Skeletal muscle tissue (tissue), 4 donors: ENCODE measurements around the gene NUDT16L1. TPM values are rescaled to one million over a fixed set of nuclear protein-coding genes. Genes with fewer than 3 reads are reported as not detected.

Experiments
- H3K27ac ChIP-seq: one replicate; pipeline ENCODE4 v1.7.0; 2013; ENCODE audit warnings: mild to moderate bottlenecking, low read depth, low read length, inconsistent platforms
- H3K27me3 ChIP-seq, 3 donors: one replicate each; pipeline ENCODE4 v1.7.0; 2013; ENCODE audit warnings: low read length in 3 of 3; ENCODE audit not compliant: control insufficient read depth in 3 of 3, insufficient read depth in 3 of 3
- H3K36me3 ChIP-seq, 3 donors: one replicate each; pipeline ENCODE4 v1.7.0; 2013; ENCODE audit warnings: low read length in 3 of 3; ENCODE audit not compliant: control insufficient read depth in 3 of 3, insufficient read depth in 3 of 3
- H3K4me1 ChIP-seq, 3 donors: one replicate each; pipeline ENCODE4 v1.7.0; 2013; ENCODE audit warnings: low read length in 3 of 3, mild to moderate bottlenecking in 3 of 3; ENCODE audit not compliant: control insufficient read depth in 3 of 3, insufficient read depth in 3 of 3
- H3K4me3 ChIP-seq, 3 donors: one replicate each; pipeline ENCODE4 v1.7.0; 2013; ENCODE audit warnings: low read length in 3 of 3
- H3K9ac ChIP-seq, 3 donors: one replicate each; pipeline ENCODE4 v1.7.0; 2013; ENCODE audit warnings: low read length in 3 of 3, mild to moderate bottlenecking in 3 of 3, moderate library complexity in 2 of 3, low read depth in 1 of 3
- H3K9me3 ChIP-seq, 3 donors: one replicate each; pipeline ENCODE4 v1.7.0; 2013; ENCODE audit warnings: low read length in 3 of 3; ENCODE audit not compliant: control insufficient read depth in 3 of 3
- total RNA-seq: library from RNA; depleted of rRNA; stranded (reverse); fragments of >200 nt; gene quantifications from one replicate; pipeline ENCODE4 v1.2.3, GENCODE V29; 2014
- donor health status: Osteomylitis.

NUDT16L1 gene
- total RNA-seq, 1 donor from 2014 or later: 28.2 TPM

DNA sequence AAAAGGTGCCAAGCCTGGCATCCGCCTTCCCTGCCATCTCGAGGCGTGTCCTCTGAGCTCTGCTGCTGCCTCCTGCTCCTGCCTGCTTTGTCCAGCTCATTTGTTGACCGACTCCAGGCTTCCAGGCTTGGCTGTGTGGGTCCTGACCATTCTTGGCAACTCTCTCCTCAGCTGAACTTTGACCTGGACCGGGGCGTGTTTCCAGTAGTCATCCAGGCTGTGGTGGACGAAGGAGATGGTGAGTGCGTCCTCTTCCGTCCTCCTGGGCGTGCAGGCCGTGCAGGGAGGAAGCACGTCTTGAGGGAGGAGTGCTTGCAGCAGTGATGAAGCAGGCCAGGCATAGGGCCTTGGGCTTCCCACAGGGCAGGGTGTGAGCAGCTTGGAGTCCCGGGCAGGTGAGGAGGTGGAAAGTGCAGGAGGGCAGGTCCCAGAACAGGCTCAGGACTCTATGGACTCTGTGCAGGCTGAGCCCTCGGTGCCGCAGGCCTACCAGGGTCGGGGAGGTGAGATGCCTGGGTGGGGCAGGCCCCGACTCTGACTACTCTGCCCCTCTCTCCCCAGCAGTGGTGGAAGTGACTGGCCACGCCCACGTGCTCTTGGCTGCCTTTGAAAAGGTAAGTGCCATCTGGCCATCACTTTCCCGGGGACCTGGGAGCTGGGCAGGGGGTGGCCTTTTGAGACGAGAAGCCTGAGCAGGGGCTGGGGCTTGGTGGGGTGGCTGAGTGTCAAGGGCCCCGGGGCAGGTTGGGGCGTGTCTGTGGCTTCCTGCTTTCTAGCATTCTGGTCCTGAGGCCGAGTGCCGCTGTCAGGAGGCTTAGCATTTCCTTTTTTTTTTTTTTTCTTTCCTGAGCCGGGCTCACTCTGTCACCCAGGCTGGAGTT, 28.6 kb upstream of the NUDT16L1 start:
- Histone ChIP-seq H3K4me3 (no peak overlapping the region), H3K36me3 (peaks cover 42 to 45% (median 44%) of the 10 kb centered on the region in 3 donors), H3K27me3 (no peaks in the 10 kb centered on the region), H3K9me3 (no peaks in the 10 kb centered on the region), H3K9ac (no peak overlapping the region), H3K27ac (no peak overlapping the region), H3K4me1 (peaks cover 12 to 19% (median 15%) of the 10 kb centered on the region in 3 donors)

DNA sequence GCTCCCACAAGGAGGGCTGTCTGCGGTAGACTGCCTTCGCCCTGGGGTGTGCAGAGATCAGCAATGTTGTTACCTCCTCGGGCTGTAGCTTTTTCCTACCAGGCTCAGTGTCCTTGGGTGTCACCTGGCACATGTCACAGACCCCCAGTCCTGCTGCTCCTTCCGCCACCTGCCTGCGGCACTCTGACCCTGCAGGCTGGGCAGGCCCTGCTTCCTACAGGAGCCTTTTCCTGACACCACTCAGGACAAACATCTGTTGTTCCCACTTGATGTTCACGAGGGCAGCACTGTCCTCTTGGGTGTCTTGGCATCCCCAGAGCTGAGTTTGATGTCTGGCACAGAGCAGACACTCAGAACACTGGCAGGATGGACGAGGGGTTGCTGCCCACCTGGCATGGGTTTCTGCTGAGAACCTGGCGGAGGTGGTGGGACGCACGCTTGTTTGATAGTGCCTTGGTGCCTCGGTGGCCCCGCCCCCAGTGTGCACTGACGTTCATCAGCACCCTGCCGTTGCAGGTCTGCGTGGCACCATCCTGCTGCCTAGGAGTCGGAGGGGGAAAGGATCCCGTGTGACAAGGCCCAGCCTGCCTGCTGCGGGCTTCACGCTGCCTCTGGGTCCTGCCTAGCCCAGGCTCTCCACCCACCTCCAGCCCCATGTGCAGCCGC, 26.7 kb upstream of the NUDT16L1 start:
- Histone ChIP-seq H3K4me3 (no peak overlapping the region), H3K36me3 (peaks cover 44 to 52% (median 46%) of the 10 kb centered on the region in 3 donors), H3K27ac (no peak overlapping the region), H3K9ac (no peak overlapping the region), H3K4me1 (peaks cover 11 to 14% (median 13%) of the 10 kb centered on the region in 3 donors), H3K27me3 (no peaks in the 10 kb centered on the region), H3K9me3 (no peaks in the 10 kb centered on the region)

- Histone ChIP-seq H3K27ac (no peak overlapping the region), H3K4me3 (no peak overlapping the region), H3K27me3 (no peaks in the 10 kb centered on the region), H3K36me3 (peaks cover 44 to 52% (median 45%) of the 10 kb centered on the region in 3 donors), H3K4me1 (peaks cover 13 to 17% (median 14%) of the 10 kb centered on the region in 3 donors), H3K9me3 (no peaks in the 10 kb centered on the region), H3K9ac (no peak overlapping the region)
Measured at GRCh38 chr16:4667203-4667963, 26.0 kb upstream of the NUDT16L1 start.

DNA sequence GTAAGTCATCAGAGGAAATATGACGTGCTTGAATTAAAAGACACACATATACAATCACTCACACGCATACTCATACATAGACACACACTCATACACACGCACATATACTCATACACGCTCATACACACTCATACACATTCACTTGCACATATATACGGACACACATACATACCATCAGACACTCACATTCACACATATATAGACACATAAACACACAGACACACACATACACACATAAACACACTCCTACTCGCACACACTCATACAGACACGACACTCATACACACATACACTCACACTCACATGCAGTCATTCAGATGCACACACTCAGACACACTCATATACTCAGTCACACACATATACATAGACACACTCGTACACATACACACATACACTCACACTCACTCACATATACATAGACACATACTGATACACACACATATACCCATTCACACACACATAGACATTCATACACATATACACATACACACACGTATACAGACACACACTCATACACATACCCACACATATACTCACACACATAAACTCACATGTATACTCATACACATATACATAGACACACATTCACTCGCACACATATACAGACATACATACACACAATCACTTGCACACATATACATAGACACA, 24.9 kb upstream of the NUDT16L1 start:
- Histone ChIP-seq H3K27ac (no peak overlapping the region), H3K27me3 (no peaks in the 10 kb centered on the region), H3K36me3 (peaks cover 46 to 55% (median 47%) of the 10 kb centered on the region in 3 donors), H3K9me3 (no peaks in the 10 kb centered on the region), H3K4me3 (no peak overlapping the region), H3K9ac (no peak overlapping the region), H3K4me1 (peaks cover 13 to 26% (median 19%) of the 10 kb centered on the region in 3 donors)

DNA sequence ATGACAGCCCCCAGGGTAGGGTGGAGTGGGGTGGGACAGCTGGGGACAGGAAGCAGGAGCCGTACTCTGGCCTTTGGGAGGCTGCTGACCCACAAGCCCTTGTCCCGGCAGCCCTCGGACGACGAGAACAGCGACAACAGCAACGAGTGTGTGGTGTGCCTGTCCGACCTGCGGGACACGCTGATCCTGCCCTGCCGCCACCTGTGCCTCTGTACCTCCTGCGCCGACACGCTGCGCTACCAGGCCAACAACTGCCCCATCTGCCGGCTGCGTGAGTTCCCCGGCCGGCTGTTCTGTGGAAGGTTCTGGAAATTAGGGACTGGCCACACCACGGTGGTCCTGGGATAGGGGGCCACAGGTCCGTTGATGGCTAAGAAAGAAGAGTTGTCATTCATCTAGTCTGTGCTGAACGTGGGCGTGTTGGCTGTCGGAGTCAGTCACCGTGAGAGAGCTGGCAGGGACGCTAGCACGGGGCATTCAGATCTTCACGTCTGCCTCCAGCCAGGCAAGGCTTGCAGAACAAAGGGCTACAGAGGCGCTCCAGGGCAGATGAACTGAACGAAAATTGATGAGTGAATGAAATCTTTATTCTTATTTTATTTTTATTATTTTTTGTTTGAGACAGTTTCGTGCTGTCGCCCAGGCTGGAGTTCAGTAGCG, 19.8 kb upstream of the NUDT16L1 start:
- Histone ChIP-seq H3K4me3 (no peak overlapping the region), H3K27me3 (no peaks in the 10 kb centered on the region), H3K9me3 (no peaks in the 10 kb centered on the region), H3K4me1 (peaks cover 0 to 26% (median 13%) of the 10 kb centered on the region in 3 donors), H3K36me3 (peaks cover 37 to 44% (median 38%) of the 10 kb centered on the region in 3 donors), H3K9ac (peak overlapping the region in 1 of 3 donors; percentile 25), H3K27ac (peak overlapping the region; percentile 66)

DNA sequence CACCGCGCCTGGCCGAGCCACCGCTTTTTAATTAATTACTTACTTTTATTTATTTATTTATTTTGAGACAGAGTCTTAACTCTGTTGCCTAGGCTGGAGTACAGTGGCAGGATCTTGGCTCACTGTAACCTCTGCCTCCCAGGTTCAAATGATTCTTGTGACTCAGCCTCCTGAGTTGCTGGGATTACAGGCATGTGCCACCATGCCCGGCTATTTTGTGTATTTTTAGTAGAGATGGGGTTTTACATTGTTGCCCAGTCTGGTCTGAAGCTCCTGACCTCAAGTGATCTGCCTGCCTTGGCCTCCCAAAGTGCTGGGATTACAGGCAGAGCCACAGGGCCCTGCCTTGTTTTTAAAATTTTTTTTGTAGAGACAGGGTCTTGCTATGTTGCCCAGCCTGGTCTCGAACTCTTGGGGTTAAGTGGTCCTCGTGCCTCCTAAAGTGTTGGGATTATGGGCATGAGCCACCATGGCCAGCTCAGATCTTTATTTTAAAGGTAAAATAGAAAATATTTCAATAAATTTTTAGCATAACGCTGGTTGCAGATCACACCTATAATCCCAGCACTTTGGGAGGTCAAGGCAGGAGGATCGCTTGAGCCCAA, 18.3 kb upstream of the NUDT16L1 start:
- Histone ChIP-seq H3K4me1 (peaks cover 0 to 26% (median 13%) of the 10 kb centered on the region in 3 donors), H3K4me3 (no peak overlapping the region), H3K36me3 (peaks cover 27 to 31% (median 28%) of the 10 kb centered on the region in 3 donors), H3K9ac (no peak overlapping the region), H3K9me3 (no peaks in the 10 kb centered on the region), H3K27ac (no peak overlapping the region), H3K27me3 (no peaks in the 10 kb centered on the region)

GRCh38 chr16:4675864-4676786, 17.2 kb upstream of the NUDT16L1 start:
- Histone ChIP-seq H3K4me1 (peaks cover 0 to 29% (median 13%) of the 10 kb centered on the region in 3 donors), H3K9ac (no peak overlapping the region), H3K4me3 (no peak overlapping the region), H3K9me3 (no peaks in the 10 kb centered on the region), H3K27ac (peak overlapping the region; percentile 19), H3K36me3 (peaks cover 20 to 31% (median 29%) of the 10 kb centered on the region in 3 donors), H3K27me3 (no peaks in the 10 kb centered on the region)

DNA sequence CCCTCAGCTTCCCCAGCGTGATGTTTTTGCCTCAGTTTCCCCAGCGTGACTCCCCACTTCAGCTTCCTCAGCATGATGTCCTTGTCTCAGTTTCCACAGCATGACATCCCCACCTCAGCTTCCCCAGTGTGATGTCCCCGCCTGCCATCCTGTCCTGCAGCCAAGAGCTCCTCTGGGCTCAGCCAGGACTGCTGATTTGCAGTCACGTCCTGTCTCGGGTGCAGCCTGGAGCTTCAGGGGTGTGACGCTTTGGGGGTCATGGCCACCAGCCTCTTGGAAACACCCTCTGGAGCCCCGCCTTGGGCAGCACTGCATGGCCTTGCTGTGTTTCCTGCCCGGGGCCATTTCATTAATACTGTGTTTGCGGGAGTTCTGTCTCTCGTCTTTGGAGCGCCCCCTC, 16.5 kb upstream of the NUDT16L1 start:
- H3K27ac ChIP-seq: peak overlapping the region; percentile 19

More for the DNA sequence above, 16.5 kb upstream of the NUDT16L1 start:
- Histone ChIP-seq H3K36me3 (peaks cover 20 to 36% (median 29%) of the 10 kb centered on the region in 3 donors), H3K9ac (peak overlapping the region in 1 of 3 donors; percentile 50), H3K9me3 (no peaks in the 10 kb centered on the region), H3K4me3 (no peak overlapping the region), H3K4me1 (peaks cover 0 to 30% (median 13%) of the 10 kb centered on the region in 3 donors), H3K27me3 (no peaks in the 10 kb centered on the region)
